ENCODE data around the gene HCFC2.

DNA sequence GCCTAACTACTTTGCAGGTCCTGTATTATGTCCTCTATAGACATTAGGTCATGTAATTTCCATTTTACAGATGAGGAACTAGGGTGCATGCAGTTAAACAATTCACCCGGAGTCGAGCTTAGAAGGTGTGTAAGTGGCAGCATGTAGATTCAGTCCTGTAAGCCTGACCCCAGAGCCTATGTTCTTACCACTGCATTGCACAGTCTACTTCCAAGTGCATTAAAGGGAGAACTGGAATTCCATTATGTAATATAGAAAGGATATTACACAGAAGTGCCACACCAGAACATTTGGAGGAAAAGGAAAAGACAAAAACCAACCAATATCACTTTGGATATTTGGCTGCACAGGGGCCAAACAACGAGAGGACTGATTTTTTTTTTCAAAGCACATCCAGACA is 15.5 kb upstream of the HCFC2 start:
- TF ChIP-seq YY1 (IDR thresholded peaks at IDR 0.05; ENCODE audit: low read depth) (no peak), FOXM1 (IDR thresholded peaks at IDR 0.05; ENCODE audit: borderline replicate concordance, low read depth) (no peak), CEBPB (IDR thresholded peaks at IDR 0.05) (no peak), TCF12 (IDR thresholded peaks at IDR 0.05; ENCODE audit: low read depth) (no peak), EP300 (IDR thresholded peaks at IDR 0.05; ENCODE audit: borderline replicate concordance) (no peak)
